Measurements from ENCODE around the gene CCDC9B.

Gene CCDC9B

DNA sequence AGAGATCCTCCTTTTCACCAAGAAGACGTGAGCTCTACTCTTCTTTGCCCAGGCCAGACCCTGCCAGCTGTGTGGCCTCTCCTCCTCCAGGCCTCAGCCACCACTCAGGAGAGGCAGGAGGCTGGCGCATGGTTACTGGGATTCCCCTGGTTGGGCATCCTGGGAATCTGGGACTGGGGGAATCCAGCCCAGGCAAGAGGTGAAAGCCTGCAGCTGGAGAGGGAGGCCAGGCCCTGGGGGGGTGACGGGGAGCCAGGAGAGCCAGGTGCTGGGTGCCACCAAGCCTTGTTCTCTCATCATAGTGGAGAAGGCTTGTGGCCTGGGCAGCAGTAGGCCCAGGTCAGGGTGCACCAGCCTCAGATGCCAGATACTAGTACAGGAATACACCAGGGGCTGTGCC is 6.2 kb downstream of the CCDC9B start:
- TF ChIP-seq, protein P1, sequence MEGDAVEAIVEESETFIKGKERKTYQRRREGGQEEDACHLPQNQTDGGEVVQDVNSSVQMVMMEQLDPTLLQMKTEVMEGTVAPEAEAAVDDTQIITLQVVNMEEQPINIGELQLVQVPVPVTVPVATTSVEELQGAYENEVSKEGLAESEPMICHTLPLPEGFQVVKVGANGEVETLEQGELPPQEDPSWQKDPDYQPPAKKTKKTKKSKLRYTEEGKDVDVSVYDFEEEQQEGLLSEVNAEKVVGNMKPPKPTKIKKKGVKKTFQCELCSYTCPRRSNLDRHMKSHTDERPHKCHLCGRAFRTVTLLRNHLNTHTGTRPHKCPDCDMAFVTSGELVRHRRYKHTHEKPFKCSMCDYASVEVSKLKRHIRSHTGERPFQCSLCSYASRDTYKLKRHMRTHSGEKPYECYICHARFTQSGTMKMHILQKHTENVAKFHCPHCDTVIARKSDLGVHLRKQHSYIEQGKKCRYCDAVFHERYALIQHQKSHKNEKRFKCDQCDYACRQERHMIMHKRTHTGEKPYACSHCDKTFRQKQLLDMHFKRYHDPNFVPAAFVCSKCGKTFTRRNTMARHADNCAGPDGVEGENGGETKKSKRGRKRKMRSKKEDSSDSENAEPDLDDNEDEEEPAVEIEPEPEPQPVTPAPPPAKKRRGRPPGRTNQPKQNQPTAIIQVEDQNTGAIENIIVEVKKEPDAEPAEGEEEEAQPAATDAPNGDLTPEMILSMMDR (IDR thresholded peaks at IDR 0.05; ENCODE audit: control insufficient read depth, extremely low read depth, insufficient read depth): no peak
- no peak for DNase-seq (ENCODE audit: low read depth)
- no peak overlapping the region for H3K4me3 ChIP-seq (ENCODE audit: low read depth, low read length)

DNA sequence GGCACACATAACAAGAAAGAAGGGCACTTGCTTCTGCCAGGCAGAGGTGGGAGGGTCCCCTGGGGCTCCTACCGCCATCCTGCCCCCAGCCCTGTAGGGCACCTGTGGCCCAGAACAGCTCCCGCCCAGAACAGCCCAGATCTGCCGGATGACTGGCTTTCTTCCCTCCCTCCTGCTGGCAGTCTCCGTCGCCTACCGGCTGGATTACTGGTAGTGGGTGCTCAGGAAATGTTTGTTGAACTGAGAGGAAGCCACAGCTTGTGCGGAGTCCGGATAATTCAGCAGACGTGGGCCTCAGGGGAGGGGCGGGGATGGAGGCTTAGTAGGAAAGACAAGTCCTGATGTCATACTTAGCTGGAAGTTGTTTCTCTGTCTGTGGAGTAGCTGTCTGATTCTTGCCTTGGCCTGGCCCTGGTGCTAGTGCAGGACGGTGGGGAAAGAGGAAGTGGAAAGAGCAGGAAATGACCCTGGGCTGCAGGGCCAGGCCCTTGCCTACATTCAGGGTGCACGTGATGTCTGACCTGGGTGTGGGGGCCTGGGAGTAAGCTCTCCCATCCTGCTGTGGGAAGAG is 6.7 kb downstream of the CCDC9B start:
- no peak overlapping the region for H3K4me3 ChIP-seq (ENCODE audit: low read depth, low read length)

DNA sequence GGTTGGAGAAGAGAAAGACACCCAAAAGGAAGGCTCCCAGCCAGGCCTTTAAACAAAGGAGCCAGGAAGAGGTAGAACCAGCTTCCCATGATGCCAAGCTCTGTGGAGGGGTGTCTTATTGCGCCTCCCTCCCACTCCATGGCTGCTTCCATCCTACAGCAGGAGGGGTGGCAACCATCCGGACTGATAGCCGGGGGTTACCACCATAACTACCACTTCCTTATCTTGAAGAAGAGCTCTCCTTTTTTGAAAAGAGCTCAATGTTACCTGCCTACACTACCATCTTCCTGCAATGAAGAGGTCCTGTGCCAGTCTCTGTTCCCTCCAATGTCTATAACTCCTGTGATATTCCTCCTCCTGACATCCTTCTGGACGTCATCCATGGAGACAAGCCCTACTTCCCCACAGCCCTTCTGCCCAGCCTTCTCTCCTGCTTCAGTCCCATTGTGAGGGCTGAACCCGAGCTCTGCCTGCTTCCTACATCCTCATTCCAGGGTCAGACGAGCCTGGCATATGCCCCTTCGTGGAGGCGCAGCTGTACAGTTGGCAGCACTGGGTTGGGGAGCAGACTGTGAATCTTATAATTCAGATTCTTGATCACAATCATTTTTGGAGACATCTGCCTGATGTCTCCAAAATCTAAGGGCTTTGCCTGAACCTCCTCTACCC is 8.5 kb downstream of the CCDC9B start:
- no peak overlapping the region for H3K4me3 ChIP-seq (ENCODE audit: low read depth, low read length)
- no peak for DNase-seq (ENCODE audit: low read depth)
- TF ChIP-seq, protein P1 (IDR thresholded peaks at IDR 0.05; ENCODE audit: control insufficient read depth, extremely low read depth, insufficient read depth): no peak

More for the DNA sequence above, 6.7 kb downstream of the CCDC9B start:
- no peak for DNase-seq (ENCODE audit: low read depth)
- TF ChIP-seq, protein P1 (IDR thresholded peaks at IDR 0.05; ENCODE audit: control insufficient read depth, extremely low read depth, insufficient read depth): no peak

DNA sequence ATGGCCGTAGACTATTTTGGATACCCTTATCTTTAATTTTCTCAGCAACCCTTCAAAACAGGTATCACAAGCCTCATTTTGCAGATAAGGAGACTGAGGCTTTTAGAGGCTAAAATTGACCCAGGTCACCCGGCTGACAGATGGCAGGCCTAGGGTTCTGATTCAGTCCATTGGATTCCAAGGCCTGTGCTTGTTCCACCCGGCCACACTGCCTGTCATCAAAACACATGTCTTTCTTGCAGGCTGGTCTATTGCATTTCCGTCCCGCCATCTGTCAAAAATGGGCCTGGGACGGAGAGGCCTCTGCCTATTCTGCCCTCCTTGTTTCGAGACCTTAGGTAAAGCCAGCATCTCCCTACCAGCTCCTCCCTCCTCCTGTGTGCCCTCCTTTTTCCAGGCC is 9.1 kb downstream of the CCDC9B start:
- TF ChIP-seq, protein P1 (IDR thresholded peaks at IDR 0.05; ENCODE audit: control insufficient read depth, extremely low read depth, insufficient read depth): no peak
- H3K4me3 ChIP-seq (ENCODE audit: low read depth, low read length): no peak overlapping the region
- no peak for DNase-seq (ENCODE audit: low read depth)

DNA sequence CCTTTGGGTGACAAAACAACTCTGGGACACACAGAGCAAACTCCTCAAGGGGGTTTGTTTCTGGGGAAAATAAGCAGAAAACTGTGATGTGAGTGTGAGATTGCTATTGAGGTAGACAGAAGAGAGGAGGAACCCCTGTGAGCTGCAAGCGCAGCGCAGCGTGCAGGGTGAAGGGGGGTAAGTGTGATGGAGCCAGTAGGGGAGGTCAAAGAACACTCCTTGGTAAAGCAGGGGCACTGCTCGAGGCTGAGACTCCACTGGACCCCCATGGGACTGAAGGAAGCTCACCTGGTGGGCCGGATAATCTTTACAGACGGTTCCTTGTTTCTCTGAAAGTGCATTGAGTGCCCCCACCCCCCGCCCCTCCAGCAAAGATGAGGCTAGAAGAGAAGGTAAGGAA is 9.7 kb downstream of the CCDC9B start:
- DNase-seq (ENCODE audit: low read depth): no peak
- TF ChIP-seq, protein P1 (IDR thresholded peaks at IDR 0.05; ENCODE audit: control insufficient read depth, extremely low read depth, insufficient read depth): no peak
- H3K4me3 ChIP-seq (ENCODE audit: low read depth, low read length): no peak overlapping the region

DNA sequence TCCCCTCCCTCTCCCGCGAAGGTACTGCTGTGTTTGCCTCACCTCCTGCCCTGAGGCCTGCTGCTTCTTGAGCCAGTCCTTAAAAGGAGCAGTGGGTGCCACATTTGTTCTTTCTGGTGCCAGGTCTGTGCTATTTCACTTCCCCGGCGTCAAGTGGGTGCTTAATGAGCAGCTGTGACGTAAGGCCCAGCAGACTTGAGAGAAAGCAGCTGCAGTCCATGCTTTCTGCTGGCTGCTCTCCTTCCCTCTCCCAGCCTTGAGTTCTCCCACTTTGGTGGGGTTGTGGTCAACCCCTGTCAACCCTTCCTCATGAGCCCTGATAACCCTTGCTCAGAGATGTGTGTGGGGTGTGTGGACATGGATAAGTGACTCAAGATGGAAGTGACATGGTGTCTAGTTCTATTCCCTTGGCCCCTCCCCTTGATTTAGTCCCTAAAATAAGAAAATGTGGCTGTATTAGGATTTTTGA is 10.3 kb downstream of the CCDC9B start:
- TF ChIP-seq, protein P1 (IDR thresholded peaks at IDR 0.05; ENCODE audit: control insufficient read depth, extremely low read depth, insufficient read depth): no peak
- H3K4me3 ChIP-seq (ENCODE audit: low read depth, low read length): no peak overlapping the region
- no peak for DNase-seq (ENCODE audit: low read depth)

DNA sequence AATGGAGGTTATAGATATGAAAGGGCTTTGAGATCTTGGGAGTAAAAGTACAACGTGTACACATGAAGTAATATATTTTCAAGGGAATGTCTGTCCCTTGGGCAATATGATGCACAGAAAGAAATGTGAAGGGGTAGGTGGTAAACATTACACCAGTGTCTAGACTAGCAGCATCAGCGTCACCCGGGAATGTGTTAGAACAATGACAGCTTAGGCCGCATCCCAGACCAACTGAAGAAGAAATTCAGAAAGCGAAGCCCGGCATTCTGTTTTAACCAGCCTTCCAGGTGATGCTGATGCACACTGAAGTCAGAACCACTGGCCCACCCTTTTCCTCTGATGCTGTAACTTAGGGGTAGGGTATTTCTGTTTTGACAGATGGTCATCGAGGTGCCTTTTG is 10.9 kb downstream of the CCDC9B start:
- TF ChIP-seq, protein P1 (IDR thresholded peaks at IDR 0.05; ENCODE audit: control insufficient read depth, extremely low read depth, insufficient read depth): no peak
- H3K4me3 ChIP-seq (ENCODE audit: low read depth, low read length): no peak overlapping the region
- DNase-seq (ENCODE audit: low read depth): no peak
